Measurements from ENCODE around the gene SEPSECS.

DNA sequence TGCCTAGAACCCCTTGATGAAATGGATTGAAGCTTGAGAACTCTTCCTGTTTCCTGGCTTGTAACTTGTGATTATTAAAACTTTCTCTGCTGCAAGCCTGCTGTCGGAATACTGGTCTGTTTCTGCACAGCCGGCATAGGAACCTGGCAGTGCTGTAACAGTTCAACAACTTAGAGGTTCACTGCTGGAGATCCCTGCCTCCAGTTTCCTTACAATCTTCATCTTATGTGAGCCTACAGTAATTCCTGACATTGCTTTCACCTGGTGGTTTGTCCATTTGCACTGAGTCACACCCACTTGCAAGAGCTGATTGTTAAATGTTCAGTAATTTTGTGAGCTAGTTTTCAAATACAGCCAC, 1.3 kb upstream of the SEPSECS start:
- TF ChIP-seq, protein P1, sequence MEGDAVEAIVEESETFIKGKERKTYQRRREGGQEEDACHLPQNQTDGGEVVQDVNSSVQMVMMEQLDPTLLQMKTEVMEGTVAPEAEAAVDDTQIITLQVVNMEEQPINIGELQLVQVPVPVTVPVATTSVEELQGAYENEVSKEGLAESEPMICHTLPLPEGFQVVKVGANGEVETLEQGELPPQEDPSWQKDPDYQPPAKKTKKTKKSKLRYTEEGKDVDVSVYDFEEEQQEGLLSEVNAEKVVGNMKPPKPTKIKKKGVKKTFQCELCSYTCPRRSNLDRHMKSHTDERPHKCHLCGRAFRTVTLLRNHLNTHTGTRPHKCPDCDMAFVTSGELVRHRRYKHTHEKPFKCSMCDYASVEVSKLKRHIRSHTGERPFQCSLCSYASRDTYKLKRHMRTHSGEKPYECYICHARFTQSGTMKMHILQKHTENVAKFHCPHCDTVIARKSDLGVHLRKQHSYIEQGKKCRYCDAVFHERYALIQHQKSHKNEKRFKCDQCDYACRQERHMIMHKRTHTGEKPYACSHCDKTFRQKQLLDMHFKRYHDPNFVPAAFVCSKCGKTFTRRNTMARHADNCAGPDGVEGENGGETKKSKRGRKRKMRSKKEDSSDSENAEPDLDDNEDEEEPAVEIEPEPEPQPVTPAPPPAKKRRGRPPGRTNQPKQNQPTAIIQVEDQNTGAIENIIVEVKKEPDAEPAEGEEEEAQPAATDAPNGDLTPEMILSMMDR (IDR thresholded peaks at IDR 0.05) = no peak
- TF ChIP-seq POLR2A (IDR thresholded peaks at IDR 0.05) (no peak), EP300 (IDR thresholded peaks at IDR 0.05) (no peak)
